Neural crest cell (in vitro differentiated cells): ENCODE results near the gene PDCD2L. TPM values are rescaled to one million over a fixed set of nuclear protein-coding genes. Genes with fewer than 3 reads are reported as not detected.
"Not testable (repeated sequence)": the region's sequence is repeated elsewhere in the genome, so short reads cannot be mapped to it uniquely, and the experiment has no call there.

ENCODE experiments used
- DNase-seq: peaks from one replicate; pipeline ENCODE4 v3.0.0; 2021; ENCODE audit warnings: low read depth, mixed read lengths, low spot score
- H3K27ac Mint-ChIP-seq: one replicate; pipeline ENCODE4 v1.8.0; 2021; ENCODE audit warnings: mild to moderate bottlenecking, mixed read lengths; ENCODE audit not compliant: unreplicated experiment
- H3K27me3 Mint-ChIP-seq: 2 replicates; pipeline ENCODE4 v1.8.0; 2021; ENCODE audit warnings: low read depth, mild to moderate bottlenecking, mixed read lengths
- H3K36me3 Mint-ChIP-seq: 2 replicates; pipeline ENCODE4 v1.8.0; 2021; ENCODE audit warnings: low read depth, mild to moderate bottlenecking, mixed read lengths
- H3K4me1 Mint-ChIP-seq: 2 replicates; pipeline ENCODE4 v1.8.0; 2021; ENCODE audit warnings: mixed read lengths
- H3K4me3 Mint-ChIP-seq: one replicate; pipeline ENCODE4 v1.8.0; 2021; ENCODE audit warnings: mild to moderate bottlenecking, mixed read lengths
- H3K9me3 Mint-ChIP-seq: 2 replicates; pipeline ENCODE4 v1.8.0; 2021; ENCODE audit warnings: mixed read lengths
- total RNA-seq: library from RNA; stranded (reverse); gene quantifications from 2 replicates; pipeline ENCODE4 v1.2.1, GENCODE V29; 2021
- TF ChIP-seq, protein P1 (sequence below): fragments of 200-600 bp; sonication (generic); conservative IDR thresholded peaks from 2 replicates; pipeline ENCODE4 v1.5.0; 2021; ENCODE audit warnings: antibody characterized with exemption, mild to moderate bottlenecking

Gene PDCD2L
- total RNA-seq, 1 donor from 2014 or later: 12.9 TPM

DNA sequence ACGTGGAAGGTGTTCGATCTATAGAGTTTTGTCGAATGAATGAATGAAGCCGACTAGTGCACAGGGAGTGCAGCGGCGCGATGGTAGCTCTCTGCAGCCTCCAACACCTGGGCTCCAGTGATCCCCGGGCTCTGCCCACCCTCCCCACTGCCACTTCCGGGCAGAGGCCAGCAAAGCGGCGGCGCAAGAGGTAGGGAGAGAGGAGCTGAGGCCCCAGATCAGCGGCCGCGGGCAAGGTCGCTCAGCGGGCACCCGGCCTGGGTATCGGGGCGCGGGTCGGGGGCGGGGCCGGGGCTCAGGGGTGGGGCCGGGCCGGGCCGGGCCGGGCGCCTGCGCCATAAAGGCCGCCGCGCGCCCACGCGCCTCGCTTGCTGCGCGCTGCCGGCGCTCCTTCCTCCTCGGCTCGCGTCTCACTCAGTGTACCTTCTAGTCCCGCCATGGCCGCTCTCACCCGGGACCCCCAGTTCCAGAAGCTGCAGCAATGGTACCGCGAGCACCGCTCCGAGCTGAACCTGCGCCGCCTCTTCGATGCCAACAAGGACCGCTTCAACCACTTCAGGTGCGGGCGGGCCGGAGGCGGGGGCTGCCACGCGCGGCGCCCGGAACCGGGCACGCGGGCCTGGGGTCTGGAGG lies 39.3 kb upstream of the PDCD2L start, which contains the start of gene GPI:
GPI (plus strand) TSS at position 367 of the 633 bp plus-strand sequence; CDS start at position 438, 71 bp downstream.
- Mint-ChIP-seq H3K27me3 (peaks cover 4% of the 10 kb centered on the region), H3K4me1 (peaks cover 30% of the 10 kb centered on the region), H3K4me3 (peak within 1 kb of the TSS; percentile 98), H3K36me3 (peaks cover 2% of the 10 kb centered on the region), H3K27ac (peak within 1 kb of the TSS; percentile 91), H3K9me3 (no peaks in the 10 kb centered on the region)
- peak; percentile 29 for DNase-seq
- TF ChIP-seq, protein P1, sequence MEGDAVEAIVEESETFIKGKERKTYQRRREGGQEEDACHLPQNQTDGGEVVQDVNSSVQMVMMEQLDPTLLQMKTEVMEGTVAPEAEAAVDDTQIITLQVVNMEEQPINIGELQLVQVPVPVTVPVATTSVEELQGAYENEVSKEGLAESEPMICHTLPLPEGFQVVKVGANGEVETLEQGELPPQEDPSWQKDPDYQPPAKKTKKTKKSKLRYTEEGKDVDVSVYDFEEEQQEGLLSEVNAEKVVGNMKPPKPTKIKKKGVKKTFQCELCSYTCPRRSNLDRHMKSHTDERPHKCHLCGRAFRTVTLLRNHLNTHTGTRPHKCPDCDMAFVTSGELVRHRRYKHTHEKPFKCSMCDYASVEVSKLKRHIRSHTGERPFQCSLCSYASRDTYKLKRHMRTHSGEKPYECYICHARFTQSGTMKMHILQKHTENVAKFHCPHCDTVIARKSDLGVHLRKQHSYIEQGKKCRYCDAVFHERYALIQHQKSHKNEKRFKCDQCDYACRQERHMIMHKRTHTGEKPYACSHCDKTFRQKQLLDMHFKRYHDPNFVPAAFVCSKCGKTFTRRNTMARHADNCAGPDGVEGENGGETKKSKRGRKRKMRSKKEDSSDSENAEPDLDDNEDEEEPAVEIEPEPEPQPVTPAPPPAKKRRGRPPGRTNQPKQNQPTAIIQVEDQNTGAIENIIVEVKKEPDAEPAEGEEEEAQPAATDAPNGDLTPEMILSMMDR: no peak

DNA sequence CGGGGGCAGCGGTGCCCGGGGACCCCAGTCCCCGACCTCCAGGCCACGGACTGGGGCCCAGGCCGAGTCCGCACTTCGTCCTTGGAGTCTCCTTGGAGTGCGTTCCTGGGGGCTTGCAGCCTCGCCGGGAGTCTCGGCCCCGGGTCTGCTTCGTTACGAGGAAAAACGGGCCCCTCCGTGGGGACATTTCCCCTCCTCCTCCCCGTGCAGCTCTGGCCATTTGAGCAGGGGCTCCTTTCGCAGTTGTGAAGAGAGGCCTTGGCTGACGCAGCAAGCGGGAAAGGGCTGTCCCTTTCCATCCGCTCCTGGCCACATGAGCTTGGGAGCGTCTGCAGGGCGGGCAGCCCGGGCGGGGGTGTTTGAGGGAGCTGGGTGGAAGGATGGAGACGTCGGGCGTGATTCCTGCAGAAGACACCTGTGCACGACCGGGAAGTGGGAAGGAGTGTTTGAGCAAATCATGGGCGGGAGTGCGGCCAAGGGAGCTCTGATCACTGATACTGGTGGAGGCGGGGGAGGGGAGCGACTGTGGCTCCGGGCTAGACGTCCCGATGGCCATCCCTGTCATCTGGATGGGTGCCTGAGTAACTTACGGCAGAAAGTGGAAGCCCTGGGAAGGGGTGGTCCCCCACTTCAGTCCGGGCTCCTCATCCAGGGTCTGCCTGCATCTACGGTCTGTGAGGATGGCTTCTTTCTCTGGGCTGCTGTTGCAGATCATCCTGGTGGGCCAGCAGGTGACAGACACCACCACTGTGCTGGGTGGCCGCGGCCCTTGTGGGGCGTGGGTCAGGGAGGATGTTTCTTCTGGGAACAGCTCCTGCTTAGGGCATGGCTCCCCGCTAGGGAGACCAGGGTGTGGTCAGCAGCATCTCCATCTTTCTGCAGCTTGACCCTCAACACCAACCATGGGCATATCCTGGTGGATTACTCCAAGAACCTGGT lies 38.5 kb upstream of the PDCD2L start:
- H3K9me3 Mint-ChIP-seq: no peaks in the 10 kb centered on the region
- H3K27ac Mint-ChIP-seq: peak overlapping the region; percentile 91
- peak; percentile 9 for DNase-seq
- peaks cover 24% of the 10 kb centered on the region for H3K4me1 Mint-ChIP-seq
- H3K4me3 Mint-ChIP-seq: peak overlapping the region; percentile 98
- peaks cover 2% of the 10 kb centered on the region for H3K36me3 Mint-ChIP-seq
- peaks cover 4% of the 10 kb centered on the region for H3K27me3 Mint-ChIP-seq
- TF ChIP-seq, protein P1: no peak

DNA sequence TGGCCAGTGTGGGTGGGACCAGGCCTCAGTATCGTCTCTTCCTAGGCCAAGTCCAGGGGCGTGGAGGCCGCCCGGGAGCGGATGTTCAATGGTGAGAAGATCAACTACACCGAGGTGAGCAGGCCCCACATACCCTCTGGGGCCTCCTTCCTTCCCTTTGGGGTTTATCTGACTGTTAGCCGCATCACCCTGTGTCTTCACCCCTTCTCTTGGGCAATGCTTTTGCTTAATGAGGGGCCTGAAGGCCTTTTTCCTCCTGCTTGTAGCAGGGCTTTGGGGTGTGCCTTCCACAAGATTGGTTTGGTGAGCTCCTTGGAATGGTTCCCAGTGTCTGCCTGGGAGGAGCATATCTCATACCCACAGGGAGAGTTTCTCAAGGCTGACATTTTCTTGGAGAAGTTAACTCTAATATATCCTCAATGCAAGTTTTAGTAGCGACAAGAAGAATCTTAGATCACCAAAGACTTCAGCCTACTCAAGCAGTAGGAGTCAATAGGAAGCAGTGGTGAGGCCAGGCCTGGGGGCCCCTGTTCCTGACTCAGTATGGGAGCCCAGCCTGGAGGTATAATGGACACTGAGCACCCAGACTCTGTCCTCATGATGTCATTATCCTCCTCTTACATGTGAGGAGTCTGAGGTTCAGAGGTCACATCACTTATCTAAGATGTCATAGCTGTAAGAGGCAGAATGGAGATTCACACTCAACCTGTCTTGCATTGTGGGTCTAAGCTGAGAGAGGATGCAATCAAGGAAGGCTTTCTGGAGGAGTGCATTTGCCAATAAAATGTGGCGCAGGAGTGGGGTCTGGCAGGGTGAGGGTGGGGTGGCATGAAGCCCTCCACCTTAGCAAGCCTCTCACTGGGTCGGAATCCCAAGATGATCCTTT lies 37.2 kb upstream of the PDCD2L start:
- H3K36me3 Mint-ChIP-seq: peaks cover 2% of the 10 kb centered on the region
- no peak for DNase-seq
- H3K27me3 Mint-ChIP-seq: peaks cover 4% of the 10 kb centered on the region
- peaks cover 24% of the 10 kb centered on the region for H3K4me1 Mint-ChIP-seq
- H3K27ac Mint-ChIP-seq: no peak overlapping the region
- no peaks in the 10 kb centered on the region for H3K9me3 Mint-ChIP-seq
- H3K4me3 Mint-ChIP-seq: peak overlapping the region; percentile 98
- TF ChIP-seq, protein P1: no peak

DNA sequence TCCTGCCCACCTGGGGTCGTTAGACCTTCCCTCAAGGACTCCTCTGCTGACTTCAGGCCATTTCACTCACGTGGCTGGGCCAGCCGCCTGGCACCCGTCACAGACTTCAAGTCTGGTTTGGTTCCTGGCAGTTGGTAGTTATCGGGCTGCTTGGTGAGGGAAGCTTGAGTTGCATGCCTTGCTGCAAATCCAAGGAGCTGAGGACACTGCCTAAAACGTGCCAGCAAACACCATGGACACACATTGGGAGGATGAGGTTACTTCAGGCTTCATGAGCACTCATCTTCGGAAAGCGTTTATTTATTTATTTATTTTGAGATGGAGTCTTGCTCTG lies 36.6 kb upstream of the PDCD2L start:
- TF ChIP-seq, protein P1: no peak
- peaks cover 2% of the 10 kb centered on the region for H3K36me3 Mint-ChIP-seq
- H3K27me3 Mint-ChIP-seq: peaks cover 4% of the 10 kb centered on the region
- DNase-seq: no peak
- no peak overlapping the region for H3K27ac Mint-ChIP-seq
- H3K9me3 Mint-ChIP-seq: no peaks in the 10 kb centered on the region
- H3K4me3 Mint-ChIP-seq: no peak overlapping the region
- peaks cover 24% of the 10 kb centered on the region for H3K4me1 Mint-ChIP-seq

DNA sequence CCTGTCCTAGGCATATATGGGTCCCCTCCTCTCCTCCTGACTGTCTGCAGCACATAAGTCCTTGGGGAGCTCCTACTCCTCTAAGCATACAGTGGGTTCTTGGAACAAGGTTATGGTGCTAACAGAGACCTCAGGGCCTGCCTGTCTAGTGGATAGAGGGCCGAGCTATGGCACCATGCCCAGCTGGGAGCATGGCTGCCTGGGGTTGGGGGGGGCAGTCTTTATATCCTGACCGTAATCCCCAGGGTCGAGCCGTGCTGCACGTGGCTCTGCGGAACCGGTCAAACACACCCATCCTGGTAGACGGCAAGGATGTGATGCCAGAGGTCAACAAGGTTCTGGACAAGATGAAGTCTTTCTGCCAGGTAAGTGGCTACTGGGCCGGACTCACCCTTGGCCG lies 35.9 kb upstream of the PDCD2L start:
- Mint-ChIP-seq H3K4me1 (peaks cover 18% of the 10 kb centered on the region), H3K27ac (no peak overlapping the region), H3K27me3 (peaks cover 4% of the 10 kb centered on the region), H3K36me3 (peaks cover 2% of the 10 kb centered on the region), H3K4me3 (peak overlapping the region; percentile 75), H3K9me3 (no peaks in the 10 kb centered on the region)
- TF ChIP-seq, protein P1: no peak
- DNase-seq: no peak

DNA sequence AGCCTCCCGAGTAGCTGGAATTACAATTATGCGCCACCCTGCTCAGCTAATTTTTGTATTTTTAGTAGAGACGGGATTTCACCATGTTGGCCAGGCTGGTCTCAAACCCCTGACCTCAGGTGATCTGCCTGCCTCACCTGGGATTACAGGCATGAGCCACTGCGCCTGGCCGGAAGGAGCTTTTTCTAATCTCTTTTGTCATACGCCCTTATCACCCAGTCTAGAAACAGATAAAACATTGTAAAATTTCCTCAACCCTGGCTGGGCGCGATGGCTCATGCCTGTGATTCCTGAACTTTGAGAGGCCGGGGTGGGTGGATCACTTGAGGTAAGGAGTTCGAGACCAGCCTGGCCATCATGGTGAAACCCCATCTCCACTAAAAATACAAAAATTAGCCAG lies 35.0 kb upstream of the PDCD2L start:
- peaks cover 18% of the 10 kb centered on the region for H3K4me1 Mint-ChIP-seq
- H3K27ac Mint-ChIP-seq, H3K4me3 Mint-ChIP-seq, H3K9me3 Mint-ChIP-seq, DNase-seq, H3K36me3 Mint-ChIP-seq, H3K27me3 Mint-ChIP-seq: not testable (repeated sequence)
